Progenitor cell of endocrine pancreas (in vitro differentiated cells): Measurements from ENCODE around the gene BRSK1. TPM values are rescaled to one million over a fixed set of nuclear protein-coding genes. Genes with fewer than 3 reads are reported as not detected.

Experiments
- DNase-seq: peaks from one replicate; pipeline ENCODE4 v3.0.0; 2021; ENCODE audit warnings: low spot score; ENCODE audit not compliant: unreplicated experiment
- H3K27ac Mint-ChIP-seq: 2 replicates; pipeline ENCODE4 v1.8.0; 2021; ENCODE audit warnings: mild to moderate bottlenecking, moderate library complexity, mixed read lengths
- H3K27me3 Mint-ChIP-seq: 2 replicates; pipeline ENCODE4 v1.8.0; 2021; ENCODE audit warnings: mixed read lengths
- H3K36me3 Mint-ChIP-seq: 2 replicates; pipeline ENCODE4 v1.8.0; 2022; ENCODE audit warnings: mixed read lengths; ENCODE audit not compliant: insufficient read depth
- H3K4me1 Mint-ChIP-seq: 2 replicates; pipeline ENCODE4 v1.8.0; 2021; ENCODE audit warnings: low read depth, mixed read lengths
- H3K4me3 Mint-ChIP-seq: 2 replicates; pipeline ENCODE4 v1.8.0; 2021; ENCODE audit warnings: low read depth, mild to moderate bottlenecking, moderate library complexity, mixed read lengths
- H3K9me3 Mint-ChIP-seq: 2 replicates; pipeline ENCODE4 v1.8.0; 2021; ENCODE audit warnings: low read depth, mixed read lengths
- total RNA-seq: library from RNA; stranded (reverse); gene quantifications from 2 replicates; pipeline ENCODE4 v1.2.1, GENCODE V29; 2021
- TF ChIP-seq, protein P1 (sequence below): fragments of 200-600 bp; sonication (generic); IDR thresholded peaks from one replicate; pipeline ENCODE4 v1.5.0; 2021; ENCODE audit warnings: antibody characterized with exemption, mild to moderate bottlenecking; ENCODE audit not compliant: unreplicated experiment

BRSK1 gene
- total RNA-seq, 1 donor from 2014 or later = 68.7 TPM

DNA sequence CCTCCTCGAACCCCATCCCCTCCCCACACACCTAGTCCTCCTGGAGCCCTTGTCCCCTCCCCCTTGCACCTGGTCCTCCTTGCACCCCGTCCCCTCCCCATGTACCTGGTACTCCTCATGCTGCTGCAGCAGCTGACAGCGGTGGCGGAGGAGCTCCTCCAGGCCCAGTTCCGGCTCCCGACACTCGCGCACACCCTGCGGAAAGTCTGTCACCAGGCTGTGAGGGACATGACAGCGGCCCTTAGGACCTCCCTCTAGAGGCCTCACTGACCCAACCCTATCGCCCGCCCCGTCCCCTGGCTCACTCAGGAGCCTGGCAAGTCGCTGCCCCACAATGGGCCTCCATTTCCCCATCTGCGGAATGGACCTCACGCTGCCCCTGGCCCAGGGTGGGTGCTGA lies 18.6 kb upstream of the BRSK1 start:
- no peaks in the 10 kb centered on the region for H3K27me3 Mint-ChIP-seq
- TF ChIP-seq, protein P1, sequence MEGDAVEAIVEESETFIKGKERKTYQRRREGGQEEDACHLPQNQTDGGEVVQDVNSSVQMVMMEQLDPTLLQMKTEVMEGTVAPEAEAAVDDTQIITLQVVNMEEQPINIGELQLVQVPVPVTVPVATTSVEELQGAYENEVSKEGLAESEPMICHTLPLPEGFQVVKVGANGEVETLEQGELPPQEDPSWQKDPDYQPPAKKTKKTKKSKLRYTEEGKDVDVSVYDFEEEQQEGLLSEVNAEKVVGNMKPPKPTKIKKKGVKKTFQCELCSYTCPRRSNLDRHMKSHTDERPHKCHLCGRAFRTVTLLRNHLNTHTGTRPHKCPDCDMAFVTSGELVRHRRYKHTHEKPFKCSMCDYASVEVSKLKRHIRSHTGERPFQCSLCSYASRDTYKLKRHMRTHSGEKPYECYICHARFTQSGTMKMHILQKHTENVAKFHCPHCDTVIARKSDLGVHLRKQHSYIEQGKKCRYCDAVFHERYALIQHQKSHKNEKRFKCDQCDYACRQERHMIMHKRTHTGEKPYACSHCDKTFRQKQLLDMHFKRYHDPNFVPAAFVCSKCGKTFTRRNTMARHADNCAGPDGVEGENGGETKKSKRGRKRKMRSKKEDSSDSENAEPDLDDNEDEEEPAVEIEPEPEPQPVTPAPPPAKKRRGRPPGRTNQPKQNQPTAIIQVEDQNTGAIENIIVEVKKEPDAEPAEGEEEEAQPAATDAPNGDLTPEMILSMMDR = no peak
- no peak overlapping the region for H3K27ac Mint-ChIP-seq
- H3K4me1 Mint-ChIP-seq = no peaks in the 10 kb centered on the region
- no peak overlapping the region for H3K4me3 Mint-ChIP-seq
- H3K36me3 Mint-ChIP-seq = peaks cover 12% of the 10 kb centered on the region
- peaks cover 8% of the 10 kb centered on the region for H3K9me3 Mint-ChIP-seq
- DNase-seq = no peak

DNA sequence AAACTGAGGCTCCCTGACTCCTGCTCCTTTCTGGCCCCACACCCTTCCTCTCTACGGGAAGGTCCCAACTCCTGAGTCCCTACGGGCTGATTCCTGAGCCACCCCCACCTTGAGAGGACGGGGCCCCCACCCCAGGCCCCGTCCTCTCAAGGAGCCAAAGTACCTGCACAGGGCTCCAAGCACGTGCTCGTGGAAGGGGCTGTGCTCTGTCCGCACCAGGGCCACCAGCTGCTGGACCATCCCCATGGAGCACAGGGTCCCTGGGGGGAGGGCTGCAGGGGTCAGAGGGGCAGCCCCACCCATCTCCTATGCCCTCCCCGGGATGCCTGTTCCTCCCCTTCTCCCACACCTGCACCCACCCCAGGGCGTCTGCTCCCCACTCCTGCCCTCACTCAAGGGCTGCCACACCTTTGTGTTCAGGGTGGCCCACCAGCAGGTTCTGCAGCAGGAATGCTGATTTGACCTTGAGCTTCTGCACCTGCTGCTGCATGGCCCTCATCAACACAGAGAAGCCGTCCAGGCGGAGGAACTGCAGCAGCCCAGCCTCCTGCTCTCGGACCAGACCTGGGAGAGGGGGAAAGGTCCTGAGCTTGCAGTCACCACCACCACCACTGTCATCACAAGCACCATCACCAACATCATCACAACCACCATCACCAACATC lies 17.9 kb upstream of the BRSK1 start:
- Mint-ChIP-seq H3K27ac (no peak overlapping the region), H3K4me3 (no peak overlapping the region), H3K36me3 (peaks cover 12% of the 10 kb centered on the region), H3K27me3 (no peaks in the 10 kb centered on the region), H3K4me1 (no peaks in the 10 kb centered on the region), H3K9me3 (peaks cover 8% of the 10 kb centered on the region)
- TF ChIP-seq, protein P1 = no peak
- DNase-seq = no peak

DNA sequence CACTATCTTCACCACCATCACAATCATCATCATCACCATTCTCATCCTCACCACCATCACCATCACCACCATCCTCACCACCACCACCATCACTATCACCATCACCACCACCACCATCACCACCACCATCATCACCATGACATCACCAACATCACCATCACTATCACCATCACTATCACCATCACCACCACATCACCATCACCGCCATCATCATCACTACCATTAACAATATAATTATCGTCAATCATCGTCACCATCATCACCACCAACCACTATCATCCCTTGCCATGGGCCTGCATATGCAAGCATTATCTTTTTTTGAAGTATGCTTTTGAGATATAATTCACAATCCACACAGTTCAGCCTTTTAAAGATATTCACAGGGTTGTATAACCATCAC lies 17.4 kb upstream of the BRSK1 start:
- Mint-ChIP-seq H3K9me3 (peaks cover 8% of the 10 kb centered on the region), H3K27ac (peak overlapping the region; percentile 69), H3K27me3 (no peaks in the 10 kb centered on the region), H3K4me1 (no peaks in the 10 kb centered on the region), H3K36me3 (peaks cover 12% of the 10 kb centered on the region), H3K4me3 (no peak overlapping the region)
- no peak for DNase-seq
- TF ChIP-seq, protein P1 = no peak

DNA sequence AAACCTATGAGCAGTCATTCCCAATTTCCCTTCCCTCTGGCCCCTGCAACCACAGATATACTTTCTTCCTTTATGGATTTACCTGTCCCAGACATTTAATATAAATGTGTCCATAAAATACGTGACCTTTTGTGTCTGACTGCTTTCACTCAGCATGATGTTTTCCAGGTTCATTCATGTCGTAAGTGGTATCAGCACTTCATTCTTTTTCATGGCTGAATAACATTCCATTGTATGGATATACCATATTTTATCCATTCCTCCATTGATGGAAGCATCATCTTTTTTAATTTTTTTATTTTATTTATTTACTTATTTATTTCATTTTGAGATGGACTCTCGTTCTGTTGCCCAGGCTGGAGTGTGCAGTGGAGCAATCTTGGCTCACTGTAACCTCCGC lies 17.0 kb upstream of the BRSK1 start:
- H3K4me3 Mint-ChIP-seq = no peak overlapping the region
- peaks cover 8% of the 10 kb centered on the region for H3K9me3 Mint-ChIP-seq
- TF ChIP-seq, protein P1 = no peak
- no peaks in the 10 kb centered on the region for H3K4me1 Mint-ChIP-seq
- H3K36me3 Mint-ChIP-seq = peaks cover 12% of the 10 kb centered on the region
- no peaks in the 10 kb centered on the region for H3K27me3 Mint-ChIP-seq
- DNase-seq = no peak
- H3K27ac Mint-ChIP-seq = no peak overlapping the region

DNA sequence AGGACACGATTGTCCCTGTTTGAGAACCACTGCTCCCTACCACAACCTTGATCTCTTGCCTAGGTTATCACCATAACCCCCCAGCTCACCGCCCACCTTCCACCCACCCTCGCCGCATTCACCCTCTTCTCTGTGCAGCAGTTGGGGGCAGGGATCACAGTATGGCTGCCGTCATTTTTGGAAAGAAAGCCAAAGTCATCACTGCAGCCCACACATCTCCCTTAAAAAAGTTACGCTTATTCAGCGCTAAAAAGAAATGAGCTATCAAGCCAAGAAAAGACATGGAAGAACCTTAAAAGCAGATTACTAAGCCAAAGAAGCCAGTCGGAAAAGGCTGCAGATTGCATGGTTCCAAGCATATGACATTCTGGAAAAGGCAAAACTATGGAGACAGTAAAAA lies 14.5 kb upstream of the BRSK1 start:
- peaks cover 8% of the 10 kb centered on the region for H3K9me3 Mint-ChIP-seq
- no peaks in the 10 kb centered on the region for H3K4me1 Mint-ChIP-seq
- no peaks in the 10 kb centered on the region for H3K27me3 Mint-ChIP-seq
- H3K4me3 Mint-ChIP-seq = no peak overlapping the region
- TF ChIP-seq, protein P1 = no peak
- H3K36me3 Mint-ChIP-seq = peaks cover 11% of the 10 kb centered on the region
- DNase-seq = no peak
- H3K27ac Mint-ChIP-seq = no peak overlapping the region
